Measurements from ENCODE around the gene MDFIC.

The MDFIC gene

GRCh38 chr7:114922652-114923402 lies 933 bp downstream of the MDFIC start:
- H3K9me3 Mint-ChIP-seq, result no peaks in the 10 kb centered on the region
- peak overlapping the region; percentile 97 to 99 (median 99) for H3K27ac Mint-ChIP-seq
- peaks cover 4% of the 10 kb centered on the region for H3K36me3 Mint-ChIP-seq (ENCODE audit: low read depth)
- TF ChIP-seq CTCF (IDR thresholded peaks at IDR 0.05; ENCODE audit: unreplicated experiment in 3 of 3), result no peak
- H3K27me3 Mint-ChIP-seq (ENCODE audit: low read depth), result no peaks in the 10 kb centered on the region
- H3K4me3 Mint-ChIP-seq, result peak overlapping the region; percentile 89 to 97 (median 95)
- peaks cover 14% of the 10 kb centered on the region for H3K4me1 Mint-ChIP-seq

DNA sequence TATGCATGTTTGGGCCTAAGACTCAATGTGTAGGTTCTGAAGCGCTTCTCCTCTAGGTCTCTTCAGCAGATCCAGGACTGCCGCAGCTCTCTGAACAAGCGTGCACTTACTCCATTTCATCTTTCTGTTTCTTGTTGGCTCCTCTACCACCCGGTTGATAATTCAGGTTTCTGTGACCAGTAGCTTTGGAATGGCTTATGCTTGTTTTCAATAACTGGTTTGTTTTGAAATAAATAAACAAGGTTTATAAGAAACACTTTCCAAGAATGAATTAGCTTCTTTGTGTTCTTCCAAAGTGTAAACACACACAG lies 1.5 kb downstream of the MDFIC start:
- H3K4me3 Mint-ChIP-seq, result peak overlapping the region; percentile 89 to 97 (median 95)
- no peaks in the 10 kb centered on the region for H3K27me3 Mint-ChIP-seq (ENCODE audit: low read depth)
- no peaks in the 10 kb centered on the region for H3K9me3 Mint-ChIP-seq
- TF ChIP-seq CTCF (IDR thresholded peaks at IDR 0.05; ENCODE audit: unreplicated experiment in 3 of 3), result no peak
- H3K27ac Mint-ChIP-seq, result peak overlapping the region; percentile 97 to 99 (median 99)
- peaks cover 4% of the 10 kb centered on the region for H3K36me3 Mint-ChIP-seq (ENCODE audit: low read depth)
- H3K4me1 Mint-ChIP-seq, result peaks cover 14% of the 10 kb centered on the region

DNA sequence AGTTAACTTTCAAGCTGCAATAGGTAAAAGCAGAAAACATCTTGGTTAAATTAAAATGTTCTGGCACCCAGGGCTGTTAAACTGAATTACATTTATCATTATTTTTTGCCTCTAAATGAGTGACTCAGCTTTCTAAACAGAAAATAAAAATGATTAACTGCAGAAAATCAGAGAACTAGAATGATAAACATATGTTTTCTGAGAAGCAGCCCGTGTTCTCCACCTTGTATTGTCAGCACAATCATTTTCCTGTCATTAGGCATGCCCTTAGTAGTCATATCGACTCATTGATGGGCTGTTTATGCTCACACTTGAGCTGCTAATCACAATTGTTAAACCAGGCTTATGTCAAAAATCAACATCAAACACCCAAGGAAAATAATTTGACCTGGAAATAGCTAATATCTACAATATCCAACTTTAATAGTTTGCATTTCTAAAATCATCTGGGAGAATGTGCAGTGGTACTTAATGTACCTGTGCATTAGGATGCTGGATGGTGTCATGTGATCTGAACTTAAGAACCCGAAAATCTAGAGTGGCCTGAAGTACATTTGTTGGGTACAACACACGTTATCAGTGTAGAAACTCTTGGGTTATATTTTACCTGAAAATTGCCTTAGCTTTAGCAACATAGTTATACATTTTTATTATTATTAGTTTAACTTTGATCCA lies 2.3 kb downstream of the MDFIC start:
- Mint-ChIP-seq H3K4me3 (peak overlapping the region; percentile 89 to 97 (median 95)), H3K4me1 (peaks cover 14% of the 10 kb centered on the region), H3K9me3 (no peaks in the 10 kb centered on the region), H3K27me3 (ENCODE audit: low read depth) (no peaks in the 10 kb centered on the region), H3K36me3 (ENCODE audit: low read depth) (peaks cover 4% of the 10 kb centered on the region), H3K27ac (peak overlapping the region; percentile 97 to 99 (median 99))
- no peak for TF ChIP-seq CTCF (IDR thresholded peaks at IDR 0.05; ENCODE audit: unreplicated experiment in 3 of 3)

DNA sequence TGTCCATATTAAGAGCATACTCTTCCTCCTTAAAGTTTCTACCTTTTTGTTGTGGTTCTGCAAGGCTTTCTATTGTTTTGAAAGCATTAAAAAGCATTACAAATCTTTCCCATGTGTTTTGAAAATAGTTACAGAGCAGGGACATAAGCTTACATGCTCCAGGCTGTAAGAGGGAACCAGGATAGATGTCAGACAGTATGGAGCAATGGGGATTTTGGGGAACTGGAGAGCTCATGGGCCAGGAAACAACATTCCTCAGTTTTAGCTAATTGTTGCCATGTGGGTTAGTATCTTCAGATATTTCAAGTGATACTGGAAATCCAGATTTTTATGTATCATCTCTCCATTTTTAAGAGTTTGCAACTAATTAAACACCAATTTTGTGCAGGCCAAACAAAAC lies 3.5 kb downstream of the MDFIC start:
- Mint-ChIP-seq H3K9me3 (no peaks in the 10 kb centered on the region), H3K36me3 (ENCODE audit: low read depth) (peaks cover 4% of the 10 kb centered on the region), H3K4me3 (peak overlapping the region in 2 of 3 experiments; percentile 23 to 34), H3K27ac (peak overlapping the region in 1 of 3 experiments; percentile 52), H3K27me3 (ENCODE audit: low read depth) (no peaks in the 10 kb centered on the region), H3K4me1 (peaks cover 14% of the 10 kb centered on the region)
- TF ChIP-seq CTCF (IDR thresholded peaks at IDR 0.05; ENCODE audit: unreplicated experiment in 3 of 3), result no peak

DNA sequence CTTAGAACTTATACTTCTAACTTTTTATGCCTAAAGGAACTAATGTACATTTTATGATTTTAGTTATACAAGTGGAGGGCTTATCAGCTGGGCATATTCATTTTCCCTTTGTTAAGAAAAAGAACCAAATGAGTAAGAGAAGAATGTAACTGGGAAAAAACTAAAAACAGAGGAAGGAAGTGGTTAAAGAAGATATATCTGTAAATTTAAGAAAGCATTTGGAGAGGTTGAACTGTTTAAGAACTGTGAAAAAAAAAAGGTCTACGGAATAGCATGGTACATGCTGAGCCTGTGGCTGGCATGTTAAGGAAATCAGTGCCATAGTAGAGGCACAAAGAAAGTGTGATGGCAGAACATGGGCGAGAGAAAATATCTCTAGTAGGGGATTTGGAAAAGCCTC lies 6.2 kb downstream of the MDFIC start:
- TF ChIP-seq CTCF (IDR thresholded peaks at IDR 0.05; ENCODE audit: unreplicated experiment in 3 of 3), result no peak
- Mint-ChIP-seq H3K36me3 (ENCODE audit: low read depth) (peaks cover 7% of the 10 kb centered on the region), H3K27ac (no peak overlapping the region)

More for the DNA sequence above, 6.2 kb downstream of the MDFIC start:
- Mint-ChIP-seq H3K27me3 (ENCODE audit: low read depth) (no peaks in the 10 kb centered on the region), H3K4me3 (no peak overlapping the region), H3K4me1 (peaks cover 18% of the 10 kb centered on the region), H3K9me3 (no peaks in the 10 kb centered on the region)

Data from nephron (organoid).